A549 treated with DMSO at 1 μM for 4 hours (cell line): ENCODE measurements around the gene NARS2. TPM values are rescaled to one million over a fixed set of nuclear protein-coding genes. Genes with fewer than 3 reads are reported as not detected.

ENCODE experiments used
- total RNA-seq: library from RNA; stranded (reverse); fragments of 200-300 nt; extraction: Qiagen RNA extraction; gene quantifications from 5 replicates; pipeline ENCODE4 v1.2.3, GENCODE V29; 2022; ENCODE audit warnings: low read depth

NARS2 gene
- 18.0 to 22.0 TPM (median 21.2 TPM) in 5 replicates for total RNA-seq

GRCh38 chr11:78574386-78575381, at the start of gene NARS2:
Gene NARS2, minus strand, starts transcription at chr11:78574864. Its CDS starts 376 bp downstream, at chr11:78574488.

GRCh38 chr11:78417175-78417887, 157.3 kb downstream of the NARS2 start, which contains the start of gene GAB2:
Gene GAB2, minus strand, starts transcription at chr11:78417820. Its CDS starts 100 bp downstream, at chr11:78417720.

Other genes with a start within 250 kb of the NARS2 start
- gene GAB2, start 157.0 kb downstream of the NARS2 start, total RNA-seq: 3.9 to 6.1 TPM (median 4.3 TPM) in 5 replicates